ENCODE data around the gene KRTAP1-5. TPM values are rescaled to one million over a fixed set of nuclear protein-coding genes. Genes with fewer than 3 reads are reported as not detected.
A peak's percentile ranks its signal among the peaks of the same experiment; 100 is the strongest.
"Not testable (repeated sequence)": the region's sequence is repeated elsewhere in the genome, so short reads cannot be mapped to it uniquely, and the experiment has no call there.

The KRTAP1-5 gene
- total RNA-seq, 1 donor from 2014 or later = not detected

- no peak for TF ChIP-seq CTCF (IDR thresholded peaks at IDR 0.05)
- H3K4me3 ChIP-seq = no peak within 1 kb of the TSS
- no peak within 1 kb of the TSS for H3K27ac ChIP-seq
- no peaks in the 10 kb centered on the region for H3K36me3 ChIP-seq
- peaks cover 28% of the 10 kb centered on the region for H3K27me3 ChIP-seq (ENCODE audit: low read depth)
- H3K4me1 ChIP-seq = no peaks in the 10 kb centered on the region
- ATAC-seq (no peak), DNase-seq (no peak)
- no peaks in the 10 kb centered on the region for H3K9me3 ChIP-seq
- intact Hi-C loops (cut with DNase I) = no loop called here
Observed at GRCh38 chr17:41060052-41060604, 33.1 kb upstream of the KRTAP1-5 start, which contains the start of gene KRTAP2-3. Gene KRTAP2-3 (minus strand): TSS chr17:41060114. CDS start chr17:41060050, 64 bp downstream.

GRCh38 chr17:41059276-41060051, 32.5 kb upstream of the KRTAP1-5 start:
- H3K4me3 ChIP-seq; DNase-seq; H3K36me3 ChIP-seq; H3K4me1 ChIP-seq; intact Hi-C loops (cut with DNase I); H3K9me3 ChIP-seq; H3K27ac ChIP-seq; ATAC-seq: not testable (repeated sequence)
- peaks cover 28% of the 10 kb centered on the region for H3K27me3 ChIP-seq (ENCODE audit: low read depth)

- intact Hi-C loops (cut with DNase I) = no loop called here
- Histone ChIP-seq H3K36me3 (no peaks in the 10 kb centered on the region), H3K4me3 (no peak overlapping the region), H3K4me1 (no peaks in the 10 kb centered on the region), H3K27ac (no peak overlapping the region), H3K27me3 (ENCODE audit: low read depth) (peaks cover 28% of the 10 kb centered on the region), H3K9me3 (no peaks in the 10 kb centered on the region)
- no peak for ATAC-seq
- no peak for DNase-seq
- no peak for TF ChIP-seq CTCF (IDR thresholded peaks at IDR 0.05)
Observed at GRCh38 chr17:41058741-41059140, 31.7 kb upstream of the KRTAP1-5 start.

GRCh38 chr17:41057547-41057946, 30.5 kb upstream of the KRTAP1-5 start:
- no peak for ATAC-seq
- Histone ChIP-seq H3K4me1 (no peaks in the 10 kb centered on the region), H3K27ac (no peak overlapping the region), H3K4me3 (no peak overlapping the region), H3K27me3 (ENCODE audit: low read depth) (peaks cover 28% of the 10 kb centered on the region), H3K9me3 (no peaks in the 10 kb centered on the region), H3K36me3 (no peaks in the 10 kb centered on the region)
- no peak for DNase-seq
- intact Hi-C loops (cut with DNase I) = no loop called here
- TF ChIP-seq CTCF (IDR thresholded peaks at IDR 0.05) = no peak

GRCh38 chr17:41055130-41055529, 28.1 kb upstream of the KRTAP1-5 start, which contains the start of gene KRTAP2-2:
Gene KRTAP2-2 (minus strand): TSS chr17:41055230. CDS start chr17:41055211, 19 bp downstream.
- H3K27me3 ChIP-seq (ENCODE audit: low read depth) = peaks cover 13% of the 10 kb centered on the region
- H3K4me1 ChIP-seq; H3K36me3 ChIP-seq; intact Hi-C loops (cut with DNase I); ATAC-seq; DNase-seq; H3K9me3 ChIP-seq; H3K4me3 ChIP-seq; H3K27ac ChIP-seq: not testable (repeated sequence)

GRCh38 chr17:41054556-41054955, 27.5 kb upstream of the KRTAP1-5 start:
- DNase-seq; intact Hi-C loops (cut with DNase I); H3K4me3 ChIP-seq; H3K36me3 ChIP-seq; H3K27ac ChIP-seq; ATAC-seq; H3K4me1 ChIP-seq; H3K9me3 ChIP-seq: not testable (repeated sequence)
- peaks cover 12% of the 10 kb centered on the region for H3K27me3 ChIP-seq (ENCODE audit: low read depth)

GRCh38 chr17:41054025-41054424, 27.0 kb upstream of the KRTAP1-5 start:
- ATAC-seq (peak in 1 of 2 donors; percentile 23), DNase-seq (no peak)
- Histone ChIP-seq H3K4me3 (no peak overlapping the region), H3K4me1 (no peaks in the 10 kb centered on the region), H3K27ac (no peak overlapping the region), H3K27me3 (ENCODE audit: low read depth) (peaks cover 7% of the 10 kb centered on the region), H3K9me3 (no peaks in the 10 kb centered on the region), H3K36me3 (no peaks in the 10 kb centered on the region)
- intact Hi-C loops (cut with DNase I) = no loop called here
- TF ChIP-seq CTCF (IDR thresholded peaks at IDR 0.05) = no peak

Measured in lower lobe of right lung (tissue), 2 donors.